Fibroblast of pulmonary artery (primary cell): Measurements from ENCODE around the gene XYLT1.

ENCODE experiments used
- DNase-seq: peaks from one replicate; pipeline ENCODE4 v3.0.0-alpha.2; 2010; ENCODE audit warnings: low read depth
- H3K4me3 ChIP-seq: replicated peaks from 2 replicates; pipeline ENCODE4 v1.5.1; 2011; ENCODE audit warnings: low read depth, mild to moderate bottlenecking, control low read depth, low read length, moderate library complexity
- CTCF ChIP-seq: IDR thresholded peaks from 2 replicates; pipeline ENCODE4 v1.5.1; 2011; ENCODE audit warnings: mild to moderate bottlenecking, control low read depth, low read length, inconsistent platforms; ENCODE audit errors: missing control alignments

Gene XYLT1

DNA sequence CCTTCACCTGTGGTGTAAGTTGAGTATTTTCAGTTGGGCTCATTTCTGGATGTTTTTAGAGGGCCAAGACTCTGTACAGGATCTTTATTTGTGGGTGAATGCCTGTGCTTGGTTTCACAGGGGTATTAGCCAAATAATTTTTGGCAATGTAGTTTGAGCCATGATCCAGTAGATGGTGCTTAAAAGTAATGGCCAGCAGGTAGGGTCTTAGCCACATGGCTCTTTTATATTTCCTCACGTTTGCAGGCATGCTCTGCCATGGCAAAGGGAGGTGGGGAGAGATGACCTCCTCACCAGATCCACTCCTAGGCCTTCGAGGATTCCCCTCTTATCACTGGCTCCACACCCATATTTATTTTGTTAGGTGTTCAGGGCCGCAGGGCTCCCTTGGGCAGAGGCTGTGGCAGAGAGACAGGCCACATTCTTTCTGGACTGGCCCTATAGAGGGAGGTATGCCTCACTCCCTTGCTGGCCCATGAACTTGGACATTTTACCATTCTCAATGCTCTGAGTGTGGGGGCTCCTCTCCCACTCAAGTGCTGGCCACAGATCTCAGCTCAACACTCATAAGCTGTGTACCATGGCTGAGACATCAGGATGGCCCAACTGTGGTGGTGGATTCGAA is 417.1 kb downstream of the XYLT1 start:
- H3K4me3 ChIP-seq, result no peak overlapping the region
- DNase-seq, result no peak
- no peak for TF ChIP-seq CTCF
